Activated naive CD8-positive, alpha-beta T cell (primary cell): ENCODE data around the gene ARFGAP3.
"Not testable (repeated sequence)": the region's sequence is repeated elsewhere in the genome, so short reads cannot be mapped to it uniquely, and the experiment has no call there.

ENCODE experiments used
- H3K27ac Mint-ChIP-seq: one replicate; pipeline ENCODE4 v1.8.0; 2021; ENCODE audit warnings: mixed read lengths
- H3K27me3 Mint-ChIP-seq: one replicate; pipeline ENCODE4 v1.8.0; 2021; ENCODE audit warnings: mixed read lengths
- H3K36me3 Mint-ChIP-seq: one replicate; pipeline ENCODE4 v1.8.0; 2021; ENCODE audit warnings: mixed read lengths
- H3K4me1 Mint-ChIP-seq: one replicate; pipeline ENCODE4 v1.8.0; 2021; ENCODE audit warnings: low read depth, mixed read lengths
- H3K4me3 Mint-ChIP-seq: one replicate; pipeline ENCODE4 v1.8.0; 2021; ENCODE audit warnings: mild to moderate bottlenecking, mixed read lengths
- H3K9me3 Mint-ChIP-seq: one replicate; pipeline ENCODE4 v1.8.0; 2021; ENCODE audit warnings: low read depth, mixed read lengths

The ARFGAP3 gene

DNA sequence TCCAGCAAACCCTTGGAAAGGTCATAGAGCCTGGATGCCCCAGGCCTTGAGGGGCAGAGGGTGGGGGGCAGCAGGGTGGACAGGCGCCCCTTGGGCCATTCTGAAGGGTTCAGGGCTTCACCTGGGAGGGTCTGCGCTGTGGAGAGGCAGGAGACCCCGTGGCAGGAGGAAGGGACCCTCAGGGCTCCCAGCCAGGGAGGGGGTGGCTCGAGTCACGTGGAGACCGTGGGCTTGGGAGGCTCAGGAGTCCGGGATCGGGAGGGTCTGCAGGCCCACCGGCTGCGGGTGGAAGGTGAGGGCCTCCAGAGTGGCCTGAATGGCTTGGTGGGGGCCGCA, 87.9 kb downstream of the ARFGAP3 start:
- H3K4me1 Mint-ChIP-seq: no peaks in the 10 kb centered on the region
- H3K4me3 Mint-ChIP-seq: no peak overlapping the region
- no peak overlapping the region for H3K27ac Mint-ChIP-seq
- no peaks in the 10 kb centered on the region for H3K27me3 Mint-ChIP-seq
- H3K36me3 Mint-ChIP-seq: no peaks in the 10 kb centered on the region
- H3K9me3 Mint-ChIP-seq: no peaks in the 10 kb centered on the region

DNA sequence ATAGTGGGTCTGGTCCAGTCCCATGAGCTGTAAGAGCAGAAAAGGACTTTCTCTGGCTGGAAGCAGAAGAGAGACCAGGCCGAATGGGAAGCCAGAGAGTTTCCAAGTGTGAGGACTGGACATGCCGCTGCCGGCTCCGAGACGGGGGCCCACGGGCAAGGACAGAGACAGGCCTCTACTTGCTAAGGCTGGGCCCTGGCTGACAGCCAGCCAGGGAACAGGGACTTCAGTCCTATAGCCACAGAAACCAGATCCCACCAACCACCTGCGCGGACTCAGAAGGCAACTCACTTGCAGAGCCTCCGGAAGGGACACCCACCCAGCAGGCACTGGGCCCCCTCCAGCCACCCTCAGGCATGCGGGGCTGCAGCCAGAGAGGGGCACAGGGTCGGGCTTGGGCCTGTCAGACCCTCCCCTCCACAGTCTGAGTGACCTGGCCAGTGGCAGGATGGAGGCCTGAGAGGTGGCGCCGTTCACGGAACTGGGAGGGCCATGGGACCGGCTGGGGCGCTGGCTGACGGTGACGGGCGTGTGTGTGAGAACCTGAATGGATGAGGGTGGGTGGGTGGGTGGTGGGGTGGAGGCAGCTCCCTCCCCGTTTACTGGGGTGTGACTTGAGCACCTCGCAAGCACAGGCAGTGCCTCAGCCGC, 88.6 kb downstream of the ARFGAP3 start:
- no peaks in the 10 kb centered on the region for H3K9me3 Mint-ChIP-seq

DNA sequence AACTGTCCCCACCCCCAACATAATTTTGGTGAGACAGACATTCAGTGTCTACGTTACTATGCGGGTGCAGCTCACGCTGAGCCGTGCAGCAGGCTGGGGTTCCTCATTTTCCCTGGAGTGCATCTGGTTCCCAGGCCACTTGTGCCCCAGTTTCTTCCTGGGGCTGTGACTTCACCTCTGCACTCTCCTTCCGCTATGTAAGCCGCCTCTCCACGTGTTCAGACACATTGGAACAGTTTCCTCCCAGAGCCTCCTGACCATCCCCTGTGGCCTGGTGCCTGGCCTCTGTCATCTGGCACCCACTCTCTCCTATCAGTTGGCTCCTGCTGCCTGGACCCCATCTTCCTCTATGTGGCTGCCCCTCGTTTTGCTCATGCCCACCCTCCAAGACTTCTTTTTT, 90.2 kb downstream of the ARFGAP3 start:
- Mint-ChIP-seq H3K36me3 (no peaks in the 10 kb centered on the region), H3K27me3 (no peaks in the 10 kb centered on the region), H3K4me1 (no peaks in the 10 kb centered on the region), H3K9me3 (no peaks in the 10 kb centered on the region), H3K4me3 (no peak overlapping the region), H3K27ac (no peak overlapping the region)

More for the DNA sequence above, 88.6 kb downstream of the ARFGAP3 start:
- H3K4me3 Mint-ChIP-seq: no peak overlapping the region
- no peak overlapping the region for H3K27ac Mint-ChIP-seq
- no peaks in the 10 kb centered on the region for H3K36me3 Mint-ChIP-seq
- H3K4me1 Mint-ChIP-seq: no peaks in the 10 kb centered on the region
- no peaks in the 10 kb centered on the region for H3K27me3 Mint-ChIP-seq

DNA sequence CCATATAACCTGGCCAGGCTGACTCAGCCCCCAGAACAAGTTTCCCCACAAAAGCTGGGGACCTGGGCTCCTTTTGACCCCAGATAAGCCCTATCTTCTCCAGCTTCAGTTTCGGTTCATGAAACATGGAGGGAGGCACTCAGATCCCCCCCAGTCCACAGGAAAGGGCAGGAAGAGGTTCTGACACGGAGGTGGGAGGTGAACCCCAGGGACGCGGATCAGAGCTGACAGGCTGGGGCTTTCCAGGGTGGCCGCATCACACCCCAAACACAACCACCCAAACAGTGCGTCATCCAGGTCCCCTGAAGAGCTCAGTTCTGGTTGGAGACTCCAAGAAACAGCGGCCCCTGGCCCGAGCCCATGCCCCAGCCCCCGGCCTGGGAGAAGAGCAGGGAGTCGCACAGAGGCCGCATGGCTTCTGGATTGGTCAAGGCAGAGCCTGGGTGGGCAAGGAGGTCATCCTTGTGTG, 92.1 kb downstream of the ARFGAP3 start:
- H3K4me1 Mint-ChIP-seq: no peaks in the 10 kb centered on the region
- no peak overlapping the region for H3K27ac Mint-ChIP-seq
- no peaks in the 10 kb centered on the region for H3K36me3 Mint-ChIP-seq

DNA sequence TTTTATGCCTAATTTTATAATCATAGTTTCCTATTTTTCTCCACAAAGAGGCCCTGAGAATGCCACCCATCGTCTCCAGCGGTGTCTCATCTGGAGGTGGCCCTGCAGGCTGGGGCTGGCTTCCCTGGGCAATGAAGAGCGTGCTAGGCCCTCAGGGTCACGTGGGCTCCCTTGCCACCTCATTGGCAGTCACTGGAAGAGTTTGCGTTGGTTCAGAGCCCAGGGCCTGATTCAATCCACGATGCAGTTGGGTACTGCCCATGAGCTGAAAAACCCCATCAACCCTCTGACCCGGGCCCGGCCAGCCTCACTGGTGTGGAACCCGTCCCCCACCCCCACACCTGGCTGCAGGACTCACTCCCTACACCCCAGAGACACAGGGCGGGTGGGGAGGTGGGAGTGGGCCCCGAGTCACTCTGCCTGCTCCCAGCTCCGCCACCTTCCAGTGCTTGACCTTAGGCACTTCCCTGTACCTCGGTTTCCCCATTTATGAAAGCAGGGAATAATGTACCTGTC, 93.0 kb downstream of the ARFGAP3 start:
- Mint-ChIP-seq H3K4me3 (no peak overlapping the region), H3K9me3 (no peaks in the 10 kb centered on the region), H3K27me3 (no peaks in the 10 kb centered on the region), H3K36me3 (no peaks in the 10 kb centered on the region), H3K27ac (no peak overlapping the region), H3K4me1 (no peaks in the 10 kb centered on the region)

More for the DNA sequence above, 92.1 kb downstream of the ARFGAP3 start:
- Mint-ChIP-seq H3K4me3 (no peak overlapping the region), H3K9me3 (no peaks in the 10 kb centered on the region), H3K27me3 (no peaks in the 10 kb centered on the region)

DNA sequence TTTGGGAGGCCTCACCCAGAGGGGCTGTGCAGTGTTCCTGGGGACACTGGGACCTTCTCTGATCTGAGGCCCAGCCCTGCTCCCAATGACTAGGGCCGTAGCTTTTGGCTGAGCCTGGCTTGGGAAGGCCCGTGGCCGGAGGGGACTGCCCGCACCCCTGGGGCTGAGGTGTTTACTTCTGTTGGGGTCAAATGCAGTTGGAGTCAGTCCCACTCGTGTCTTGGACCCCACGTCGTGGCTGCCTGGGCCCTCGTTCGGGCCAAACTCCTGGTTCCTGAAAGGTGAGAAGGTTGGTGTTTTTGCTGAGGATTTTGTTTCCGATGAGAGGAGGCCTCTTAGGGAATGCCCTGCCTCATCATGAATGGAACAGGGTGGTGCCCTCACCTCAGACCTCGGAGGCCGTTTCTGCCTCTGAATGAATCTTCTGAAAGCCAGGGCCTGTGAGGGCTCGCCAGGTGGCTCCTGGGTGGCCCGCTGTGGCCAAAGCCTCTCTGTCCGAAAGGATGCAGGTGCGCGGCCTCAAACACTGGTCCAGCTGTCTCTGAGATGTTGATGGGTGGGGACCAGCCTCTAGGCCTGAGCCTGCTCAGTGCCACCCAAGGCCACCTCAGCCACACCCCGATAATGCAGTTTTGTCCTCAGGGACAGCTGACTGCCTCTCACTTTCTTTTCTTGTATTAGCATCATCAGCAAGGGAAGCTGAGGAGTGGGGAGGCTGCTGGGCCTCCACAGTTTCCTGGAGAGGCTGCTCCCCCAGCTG, 96.1 kb downstream of the ARFGAP3 start:
- peaks cover 1% of the 10 kb centered on the region for H3K27me3 Mint-ChIP-seq
- H3K36me3 Mint-ChIP-seq: no peaks in the 10 kb centered on the region
- H3K4me3 Mint-ChIP-seq: no peak overlapping the region
- no peaks in the 10 kb centered on the region for H3K4me1 Mint-ChIP-seq
- H3K27ac Mint-ChIP-seq: no peak overlapping the region
- H3K9me3 Mint-ChIP-seq: no peaks in the 10 kb centered on the region

DNA sequence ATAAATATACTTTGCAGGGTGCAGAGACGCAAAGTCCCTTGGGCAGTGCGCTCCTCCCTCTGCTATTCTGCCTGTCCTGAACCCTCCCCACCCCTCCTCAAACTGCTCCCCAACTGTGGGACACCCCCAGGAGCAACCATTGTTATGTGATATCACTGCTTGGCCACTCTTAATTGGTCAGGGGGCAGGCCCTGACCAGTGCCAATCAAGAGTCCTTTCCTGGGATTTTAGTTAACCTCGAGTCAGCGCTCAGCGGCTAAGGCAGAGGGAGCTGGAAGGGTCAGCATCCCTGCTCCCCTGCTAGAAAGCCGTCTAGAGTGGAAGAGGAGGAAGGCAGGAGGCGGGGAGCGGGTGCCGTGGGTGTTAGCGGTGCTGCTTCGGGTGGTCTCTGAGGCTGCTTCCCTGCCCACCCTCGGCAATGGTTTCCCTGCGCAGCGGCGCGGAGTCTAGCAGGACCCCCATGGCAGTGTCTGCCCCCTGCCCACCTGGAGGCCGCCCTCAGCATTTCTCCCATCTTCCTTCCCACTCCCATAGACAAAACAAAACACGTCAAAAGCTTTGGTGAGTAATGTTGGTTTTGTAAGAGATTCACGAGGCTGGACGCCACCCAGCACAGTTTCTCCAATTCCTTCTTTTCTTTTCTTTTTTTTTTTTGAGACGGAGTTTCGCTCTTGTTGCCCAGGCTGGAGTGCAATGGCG, 98.0 kb downstream of the ARFGAP3 start:
- Mint-ChIP-seq H3K27ac (no peak overlapping the region), H3K36me3 (no peaks in the 10 kb centered on the region), H3K4me3 (no peak overlapping the region), H3K9me3 (no peaks in the 10 kb centered on the region), H3K4me1 (no peaks in the 10 kb centered on the region), H3K27me3 (peaks cover 1% of the 10 kb centered on the region)

DNA sequence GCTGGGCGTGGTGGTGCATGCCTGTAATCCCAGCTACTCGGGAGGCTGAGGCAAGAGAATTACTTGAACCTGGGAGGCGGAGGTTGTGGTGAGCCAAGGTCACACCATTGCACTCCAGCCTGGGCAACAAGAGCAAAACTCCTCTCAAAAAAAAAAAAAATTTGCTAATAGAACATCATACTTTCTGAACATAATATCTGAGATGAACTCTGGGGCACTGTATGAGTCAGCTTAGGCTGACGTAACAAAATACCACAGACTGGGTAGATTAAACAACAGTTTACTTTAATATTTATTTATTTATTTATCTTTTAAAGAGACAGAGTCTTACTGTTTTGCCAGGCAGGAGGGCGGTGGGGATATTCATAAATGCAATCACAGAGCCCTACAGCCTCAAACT, 101.5 kb downstream of the ARFGAP3 start:
- H3K4me3 Mint-ChIP-seq, H3K9me3 Mint-ChIP-seq, H3K4me1 Mint-ChIP-seq, H3K27ac Mint-ChIP-seq, H3K27me3 Mint-ChIP-seq, H3K36me3 Mint-ChIP-seq: not testable (repeated sequence)

DNA sequence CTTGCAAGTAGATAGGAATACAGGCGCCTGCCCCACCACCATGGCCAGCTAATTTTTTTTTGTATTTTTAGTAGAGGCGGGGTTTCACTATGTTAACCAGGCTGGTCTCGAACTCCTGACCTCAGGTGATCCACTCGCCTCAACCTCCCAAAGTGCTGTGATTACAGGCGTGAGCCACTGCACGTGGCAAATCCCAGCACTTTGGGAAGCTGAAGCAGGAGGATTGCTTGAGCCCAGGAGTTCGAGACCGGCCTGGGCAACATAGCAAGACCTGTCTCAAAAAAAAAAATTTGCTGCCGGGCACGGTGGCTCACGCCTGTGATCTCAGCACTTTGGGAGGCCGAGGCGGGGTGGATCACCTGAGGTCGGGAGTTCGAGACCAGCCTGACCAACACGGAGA, 102.0 kb downstream of the ARFGAP3 start:
- H3K27me3 Mint-ChIP-seq, H3K36me3 Mint-ChIP-seq, H3K4me1 Mint-ChIP-seq, H3K27ac Mint-ChIP-seq, H3K4me3 Mint-ChIP-seq, H3K9me3 Mint-ChIP-seq: not testable (repeated sequence)

DNA sequence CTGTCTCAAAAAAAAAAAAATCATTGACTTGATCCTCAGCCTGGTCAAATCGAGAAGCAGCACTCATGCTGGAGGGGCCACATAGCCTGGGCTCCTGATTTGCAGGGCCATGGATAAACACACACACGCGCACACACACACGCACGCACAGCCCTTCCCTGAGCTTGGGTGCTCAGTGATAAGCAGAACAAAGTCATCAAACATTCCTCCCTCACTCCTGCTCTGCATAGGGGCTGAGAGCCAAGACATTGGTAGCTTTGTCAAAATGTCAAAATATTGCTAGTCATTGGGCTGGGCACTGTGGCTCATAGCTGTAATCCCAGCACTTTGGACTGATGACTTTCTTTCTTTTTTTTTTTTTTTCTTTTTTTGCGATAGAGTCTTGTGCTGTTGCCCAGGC, 102.4 kb downstream of the ARFGAP3 start:
- H3K4me3 Mint-ChIP-seq: no peak overlapping the region
- H3K36me3 Mint-ChIP-seq: no peaks in the 10 kb centered on the region
- H3K27me3 Mint-ChIP-seq: peaks cover 1% of the 10 kb centered on the region
- no peaks in the 10 kb centered on the region for H3K4me1 Mint-ChIP-seq
- H3K27ac Mint-ChIP-seq: no peak overlapping the region
- no peaks in the 10 kb centered on the region for H3K9me3 Mint-ChIP-seq

DNA sequence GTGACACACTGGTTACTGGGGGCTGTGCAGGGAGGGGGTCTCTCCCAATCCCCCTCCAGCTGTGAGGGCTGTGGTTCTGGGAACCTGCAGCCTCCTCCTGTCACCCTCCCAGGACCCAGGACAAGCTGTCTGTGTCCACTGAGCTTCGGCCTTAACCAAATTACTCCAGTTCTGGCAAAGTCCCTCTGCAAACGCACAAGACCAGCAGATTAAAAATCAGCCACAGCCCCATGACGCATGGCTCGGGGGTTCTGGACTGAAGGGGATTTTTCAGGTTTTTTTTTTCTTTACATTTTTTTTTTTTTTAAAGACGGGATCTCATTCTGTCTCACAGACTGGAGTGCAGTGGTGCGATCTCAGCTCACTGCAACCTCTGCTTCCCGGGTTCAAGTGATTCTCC, 104.2 kb downstream of the ARFGAP3 start:
- Mint-ChIP-seq H3K4me3 (no peak overlapping the region), H3K27ac (no peak overlapping the region), H3K36me3 (no peaks in the 10 kb centered on the region)

DNA sequence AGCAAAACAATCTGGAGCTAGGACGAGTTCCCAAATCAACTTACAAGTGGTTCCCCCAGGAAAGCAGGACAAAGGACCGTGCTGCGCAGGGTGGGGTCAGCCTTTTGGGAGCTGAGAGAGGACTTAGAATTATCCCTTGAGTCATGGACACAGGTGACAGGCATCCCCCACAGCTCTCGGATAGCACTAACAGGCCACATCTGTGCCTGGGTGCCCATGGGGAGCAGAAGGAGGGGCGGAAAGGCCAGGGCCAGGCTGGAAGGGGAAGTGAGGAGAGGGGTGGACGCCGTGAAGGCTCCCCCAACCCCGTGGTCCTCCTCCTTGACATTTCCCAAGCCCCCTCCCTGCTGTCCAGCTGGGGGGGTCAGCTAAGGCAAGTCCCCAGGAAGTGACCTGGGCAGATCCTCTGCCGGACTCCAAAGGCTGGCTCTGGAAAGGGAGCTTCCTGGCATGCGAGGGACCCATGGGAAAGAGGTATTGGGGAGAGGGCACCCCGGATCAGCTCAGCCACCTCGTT, 104.8 kb downstream of the ARFGAP3 start:
- H3K36me3 Mint-ChIP-seq: no peaks in the 10 kb centered on the region
- no peaks in the 10 kb centered on the region for H3K27me3 Mint-ChIP-seq
- H3K4me3 Mint-ChIP-seq: no peak overlapping the region
- H3K27ac Mint-ChIP-seq: no peak overlapping the region
- no peaks in the 10 kb centered on the region for H3K9me3 Mint-ChIP-seq
- H3K4me1 Mint-ChIP-seq: no peaks in the 10 kb centered on the region

More for the DNA sequence above, 104.2 kb downstream of the ARFGAP3 start:
- Mint-ChIP-seq H3K4me1 (no peaks in the 10 kb centered on the region), H3K9me3 (no peaks in the 10 kb centered on the region), H3K27me3 (peaks cover under 1% of the 10 kb centered on the region)

DNA sequence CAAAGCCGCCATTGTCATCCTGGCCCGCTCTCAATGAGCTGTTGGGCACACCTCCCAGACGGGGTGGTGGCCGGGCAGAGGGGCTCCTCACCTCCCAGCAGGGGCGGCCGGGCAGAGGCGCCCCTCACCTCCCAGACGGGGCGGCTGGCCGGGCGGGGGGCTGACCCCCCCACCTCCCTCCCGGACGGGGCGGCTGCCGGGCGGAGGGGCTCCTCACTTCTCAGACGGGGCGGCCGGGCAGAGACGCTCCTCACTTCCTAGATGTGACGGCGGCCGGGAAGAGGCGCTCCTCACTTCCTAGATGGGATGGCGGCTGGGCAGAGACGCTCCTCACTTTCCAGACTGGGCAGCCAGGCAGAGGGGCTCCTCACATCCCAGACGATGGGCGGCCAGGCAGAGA, 106.7 kb downstream of the ARFGAP3 start:
- H3K4me3 Mint-ChIP-seq, H3K27ac Mint-ChIP-seq, H3K27me3 Mint-ChIP-seq: not testable (repeated sequence)

DNA sequence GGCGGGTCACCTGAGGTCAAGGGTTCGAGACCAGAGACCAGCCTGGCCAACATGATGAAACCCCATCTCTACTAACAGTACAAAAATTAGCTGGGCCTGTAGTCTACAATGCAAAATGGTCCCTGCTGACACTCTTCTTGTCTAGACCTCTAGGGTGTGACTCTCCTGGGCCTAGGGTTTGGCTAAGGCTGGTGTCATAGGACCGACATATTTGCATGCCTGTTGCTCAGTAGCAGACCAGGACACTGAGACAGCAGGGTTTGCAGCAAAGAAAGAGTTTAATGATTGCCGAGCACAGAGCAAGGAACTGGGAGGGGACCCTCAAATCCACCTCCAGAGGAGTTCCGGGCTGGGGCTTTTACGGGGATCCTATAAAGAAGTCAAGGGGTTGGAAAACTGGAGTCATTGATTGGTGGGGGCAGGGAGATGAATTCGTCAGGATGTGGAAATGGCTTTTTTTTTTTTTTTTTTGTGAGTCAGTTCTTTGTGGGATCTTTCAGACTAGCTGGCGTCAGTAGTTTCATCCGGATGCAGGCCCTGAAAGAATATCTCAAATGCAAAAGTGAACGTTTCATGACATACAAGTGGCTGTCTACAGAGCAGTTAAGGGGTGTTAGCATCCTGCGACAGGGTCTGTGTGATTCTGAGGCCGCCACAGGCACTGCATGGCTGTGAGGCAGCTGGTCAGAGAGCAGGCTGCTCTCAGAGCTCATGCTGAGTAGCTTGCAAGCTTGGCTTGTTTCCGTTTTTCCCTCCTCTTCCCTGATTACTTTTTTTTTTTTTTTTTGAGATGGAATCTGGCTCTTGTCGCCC, 109.2 kb downstream of the ARFGAP3 start:
- Mint-ChIP-seq H3K9me3 (no peaks in the 10 kb centered on the region), H3K27me3 (no peaks in the 10 kb centered on the region), H3K27ac (no peak overlapping the region), H3K4me1 (no peaks in the 10 kb centered on the region), H3K4me3 (no peak overlapping the region), H3K36me3 (no peaks in the 10 kb centered on the region)

More for the DNA sequence above, 106.7 kb downstream of the ARFGAP3 start:
- not testable (repeated sequence) for H3K36me3 Mint-ChIP-seq, H3K9me3 Mint-ChIP-seq, H3K4me1 Mint-ChIP-seq
